Measurements from ENCODE around the gene RTF2. TPM values are rescaled to one million over a fixed set of nuclear protein-coding genes. Genes with fewer than 3 reads are reported as not detected.

RTF2 gene
- total RNA-seq, 1 donor from 2014 or later = 81.4 TPM

DNA sequence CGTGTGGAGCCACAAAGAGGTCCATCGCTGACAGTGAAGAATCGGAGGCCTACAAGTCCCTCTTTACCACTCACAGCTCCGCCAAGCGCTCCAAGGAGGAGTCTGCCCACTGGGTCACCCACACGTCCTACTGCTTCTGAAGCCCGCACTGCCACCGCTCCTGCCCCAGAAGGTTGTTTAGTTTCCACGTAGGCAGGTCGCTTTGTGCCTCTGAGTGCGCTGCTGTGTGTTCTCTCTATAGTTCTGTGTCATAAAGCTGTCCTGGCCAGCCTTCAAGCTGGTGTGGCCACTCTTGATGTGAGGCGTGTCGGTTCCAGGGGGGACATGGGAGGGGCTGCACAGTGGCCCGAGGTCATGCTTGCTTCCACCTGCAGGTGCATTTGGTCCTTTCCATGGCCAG lies 49.7 kb downstream of the RTF2 start:
- peaks cover 24% of the 10 kb centered on the region for H3K36me3 ChIP-seq (ENCODE audit: insufficient read depth, low read length)
- peaks cover 4% of the 10 kb centered on the region for H4K20me1 ChIP-seq (ENCODE audit: insufficient read depth, low read length)
- Mint-ChIP-seq H3K9me3 (ENCODE audit: unreplicated experiment) (peaks cover 12% of the 10 kb centered on the region), H3K4me3 (ENCODE audit: unreplicated experiment) (no peak overlapping the region), H3K4me1 (ENCODE audit: low read depth, unreplicated experiment) (peaks cover 12% of the 10 kb centered on the region), H3K27ac (ENCODE audit: unreplicated experiment) (no peak overlapping the region), H3K27me3 (ENCODE audit: low read depth, unreplicated experiment) (no peaks in the 10 kb centered on the region), H3K36me3 (ENCODE audit: low read depth, unreplicated experiment) (peaks cover 34% of the 10 kb centered on the region)
- H2AFZ ChIP-seq (ENCODE audit: low read depth, low read length) = no peak overlapping the region
- no peak overlapping the region for H3K27ac ChIP-seq (ENCODE audit: low read depth, low read length)
- peaks cover 5% of the 10 kb centered on the region for H3K9me3 ChIP-seq (ENCODE audit: insufficient read depth, low read depth, low read length)
- H3K4me2 ChIP-seq (ENCODE audit: low read length) = no peak overlapping the region
- H3K27me3 ChIP-seq (ENCODE audit: insufficient read depth, low read length) = no peaks in the 10 kb centered on the region
- no peaks in the 10 kb centered on the region for H3K79me2 ChIP-seq (ENCODE audit: insufficient read depth, low read length)
- no peak for FAIRE-seq
- H3K4me1 ChIP-seq (ENCODE audit: insufficient read depth, low read length) = no peaks in the 10 kb centered on the region
- DNase-seq (ENCODE audit: low read depth) = no peak
- no peak for TF ChIP-seq EZH2 (IDR thresholded peaks at IDR 0.05; ENCODE audit: insufficient read depth, low read length)
- TF ChIP-seq, protein P1, sequence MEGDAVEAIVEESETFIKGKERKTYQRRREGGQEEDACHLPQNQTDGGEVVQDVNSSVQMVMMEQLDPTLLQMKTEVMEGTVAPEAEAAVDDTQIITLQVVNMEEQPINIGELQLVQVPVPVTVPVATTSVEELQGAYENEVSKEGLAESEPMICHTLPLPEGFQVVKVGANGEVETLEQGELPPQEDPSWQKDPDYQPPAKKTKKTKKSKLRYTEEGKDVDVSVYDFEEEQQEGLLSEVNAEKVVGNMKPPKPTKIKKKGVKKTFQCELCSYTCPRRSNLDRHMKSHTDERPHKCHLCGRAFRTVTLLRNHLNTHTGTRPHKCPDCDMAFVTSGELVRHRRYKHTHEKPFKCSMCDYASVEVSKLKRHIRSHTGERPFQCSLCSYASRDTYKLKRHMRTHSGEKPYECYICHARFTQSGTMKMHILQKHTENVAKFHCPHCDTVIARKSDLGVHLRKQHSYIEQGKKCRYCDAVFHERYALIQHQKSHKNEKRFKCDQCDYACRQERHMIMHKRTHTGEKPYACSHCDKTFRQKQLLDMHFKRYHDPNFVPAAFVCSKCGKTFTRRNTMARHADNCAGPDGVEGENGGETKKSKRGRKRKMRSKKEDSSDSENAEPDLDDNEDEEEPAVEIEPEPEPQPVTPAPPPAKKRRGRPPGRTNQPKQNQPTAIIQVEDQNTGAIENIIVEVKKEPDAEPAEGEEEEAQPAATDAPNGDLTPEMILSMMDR (IDR thresholded peaks at IDR 0.05; ENCODE audit: insufficient read depth, low read depth, low read length) = no peak
- H3K9ac ChIP-seq (ENCODE audit: low read length) = no peak overlapping the region
- no peak overlapping the region for H3K4me3 ChIP-seq (ENCODE audit: insufficient read depth, low read depth, low read length)

DNA sequence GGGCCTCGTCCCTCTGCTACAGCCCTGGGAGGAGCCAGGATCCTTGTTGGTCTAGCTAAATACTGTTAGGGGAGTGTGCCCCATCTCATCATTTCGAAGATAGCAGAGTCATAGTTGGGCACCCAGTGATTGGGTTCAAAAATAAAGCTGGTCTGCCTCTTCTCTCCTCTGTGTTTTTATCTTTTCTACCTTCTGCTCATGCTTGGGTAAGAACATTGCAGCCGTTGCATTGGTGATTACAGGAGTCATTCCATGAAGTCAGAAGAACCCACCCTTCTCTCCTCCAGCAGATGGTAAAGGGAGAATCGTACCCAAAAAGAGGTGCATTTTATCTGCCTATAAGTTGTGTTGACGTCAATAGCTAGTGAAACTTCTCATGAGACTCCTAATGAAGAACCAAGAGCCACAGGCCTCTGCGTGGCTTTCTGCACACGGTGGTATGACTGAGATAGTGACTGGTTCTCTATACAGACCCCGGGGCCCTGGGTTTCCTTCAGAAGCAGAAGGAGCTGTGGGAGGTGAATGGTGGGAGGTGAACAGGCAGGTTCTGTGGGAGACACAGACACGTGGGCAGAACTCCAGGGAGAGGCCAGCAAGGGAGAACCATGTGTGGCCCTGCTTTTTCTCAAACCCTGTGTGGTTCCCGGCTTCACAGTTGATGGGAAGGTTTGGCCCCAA lies 50.4 kb downstream of the RTF2 start:
- FAIRE-seq (no peak), DNase-seq (ENCODE audit: low read depth) (no peak)
- Histone ChIP-seq H3K9ac (ENCODE audit: low read length) (no peak overlapping the region), H3K79me2 (ENCODE audit: insufficient read depth, low read length) (no peaks in the 10 kb centered on the region), H2AFZ (ENCODE audit: low read depth, low read length) (no peak overlapping the region), H3K4me1 (ENCODE audit: insufficient read depth, low read length) (no peaks in the 10 kb centered on the region), H3K4me3 (ENCODE audit: insufficient read depth, low read depth, low read length) (no peak overlapping the region), H3K4me2 (ENCODE audit: low read length) (no peak overlapping the region), H3K27me3 (ENCODE audit: insufficient read depth, low read length) (no peaks in the 10 kb centered on the region), H3K27ac (ENCODE audit: low read depth, low read length) (no peak overlapping the region), H3K9me3 (ENCODE audit: insufficient read depth, low read depth, low read length) (peaks cover 5% of the 10 kb centered on the region), H4K20me1 (ENCODE audit: insufficient read depth, low read length) (peaks cover 4% of the 10 kb centered on the region), H3K36me3 (ENCODE audit: insufficient read depth, low read length) (peaks cover 24% of the 10 kb centered on the region)
- Mint-ChIP-seq H3K4me3 (ENCODE audit: unreplicated experiment) (no peak overlapping the region), H3K36me3 (ENCODE audit: low read depth, unreplicated experiment) (peaks cover 35% of the 10 kb centered on the region), H3K27me3 (ENCODE audit: low read depth, unreplicated experiment) (no peaks in the 10 kb centered on the region), H3K4me1 (ENCODE audit: low read depth, unreplicated experiment) (peaks cover 8% of the 10 kb centered on the region), H3K27ac (ENCODE audit: unreplicated experiment) (no peak overlapping the region), H3K9me3 (ENCODE audit: unreplicated experiment) (peaks cover 13% of the 10 kb centered on the region)
- TF ChIP-seq, protein P1 (IDR thresholded peaks at IDR 0.05; ENCODE audit: insufficient read depth, low read depth, low read length) = no peak
- TF ChIP-seq EZH2 (IDR thresholded peaks at IDR 0.05; ENCODE audit: insufficient read depth, low read length) = no peak

DNA sequence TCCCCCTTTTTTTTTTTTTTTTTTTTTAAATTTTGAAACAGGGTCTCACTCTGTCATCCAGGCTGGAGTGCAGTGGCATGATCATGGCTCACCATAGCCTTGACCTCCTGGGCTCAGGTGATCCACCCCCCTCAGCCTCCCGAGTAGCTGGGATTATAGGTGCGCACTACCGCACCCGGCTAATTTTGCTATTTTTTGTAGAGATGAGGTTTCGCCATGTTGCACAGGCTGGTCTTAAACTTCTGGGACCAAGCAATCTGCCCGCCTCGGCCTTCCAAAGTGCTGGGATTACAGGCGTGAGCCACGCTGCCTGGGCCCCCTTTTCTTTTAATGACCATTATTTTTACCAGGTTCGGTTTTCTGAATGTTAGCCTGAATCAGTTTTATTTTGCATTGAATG lies 51.1 kb downstream of the RTF2 start:
- no peak overlapping the region for H3K27ac Mint-ChIP-seq (ENCODE audit: unreplicated experiment)
- H3K4me1 Mint-ChIP-seq (ENCODE audit: low read depth, unreplicated experiment) = peaks cover 8% of the 10 kb centered on the region
- FAIRE-seq = no peak
- Histone ChIP-seq H3K36me3 (ENCODE audit: insufficient read depth, low read length) (peaks cover 24% of the 10 kb centered on the region), H4K20me1 (ENCODE audit: insufficient read depth, low read length) (peaks cover 4% of the 10 kb centered on the region), H3K4me3 (ENCODE audit: insufficient read depth, low read depth, low read length) (no peak overlapping the region), H3K79me2 (ENCODE audit: insufficient read depth, low read length) (no peaks in the 10 kb centered on the region), H3K27ac (ENCODE audit: low read depth, low read length) (no peak overlapping the region), H3K27me3 (ENCODE audit: insufficient read depth, low read length) (no peaks in the 10 kb centered on the region), H3K4me2 (ENCODE audit: low read length) (no peak overlapping the region), H3K9me3 (ENCODE audit: insufficient read depth, low read depth, low read length) (peaks cover 5% of the 10 kb centered on the region), H2AFZ (ENCODE audit: low read depth, low read length) (no peak overlapping the region), H3K4me1 (ENCODE audit: insufficient read depth, low read length) (no peaks in the 10 kb centered on the region), H3K9ac (ENCODE audit: low read length) (no peak overlapping the region)
- H3K27me3 Mint-ChIP-seq (ENCODE audit: low read depth, unreplicated experiment) = peaks cover 2% of the 10 kb centered on the region
- no peak for DNase-seq (ENCODE audit: low read depth)
- no peak for TF ChIP-seq EZH2 (IDR thresholded peaks at IDR 0.05; ENCODE audit: insufficient read depth, low read length)
- TF ChIP-seq, protein P1 (IDR thresholded peaks at IDR 0.05; ENCODE audit: insufficient read depth, low read depth, low read length) = no peak
- H3K4me3 Mint-ChIP-seq (ENCODE audit: unreplicated experiment) = no peak overlapping the region
- H3K36me3 Mint-ChIP-seq (ENCODE audit: low read depth, unreplicated experiment) = peaks cover 35% of the 10 kb centered on the region
- H3K9me3 Mint-ChIP-seq (ENCODE audit: unreplicated experiment) = peaks cover 13% of the 10 kb centered on the region
